ENCODE measurements around the gene STK40.

The STK40 gene

DNA sequence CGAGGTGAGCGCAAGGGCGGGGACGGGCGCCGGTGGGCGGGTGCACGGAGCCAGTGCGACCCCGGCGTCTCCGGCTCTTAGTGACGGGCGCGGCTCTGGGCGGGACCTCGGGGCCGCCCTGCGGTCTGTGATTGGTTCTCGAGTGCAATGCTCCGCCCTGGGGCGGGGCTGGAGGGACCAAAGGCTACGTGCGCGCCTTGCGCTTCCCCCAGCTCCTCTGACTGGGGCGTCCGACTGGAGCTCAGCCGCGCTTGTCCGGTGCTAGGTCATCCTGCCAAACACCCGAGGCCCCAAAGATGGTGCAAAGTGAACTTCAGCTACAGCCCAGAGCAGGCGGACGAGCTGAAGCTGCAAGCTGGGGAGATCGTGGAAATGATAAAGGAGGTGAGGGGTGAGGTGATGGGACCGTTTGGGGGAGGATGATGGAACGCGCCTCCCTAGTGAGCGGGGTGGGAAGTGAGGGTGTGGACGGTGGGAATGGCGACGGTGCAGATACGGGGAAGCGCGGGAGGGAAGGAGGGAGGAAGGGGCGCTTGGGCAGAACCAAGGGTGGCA is 78.7 kb downstream of the STK40 start:
- peak; percentile 92 for DNase-seq

- no peak for DNase-seq
Measured at GRCh38 chr1:36306210-36306901, 79.4 kb downstream of the STK40 start, which contains the start of gene SH3D21. TSS of gene SH3D21 (plus strand) at chr1:36306368. CDS start at chr1:36306421, 53 bp downstream.

GRCh38 chr1:36305915-36306209 is 79.9 kb downstream of the STK40 start:
- DNase-seq, result no peak

DNA sequence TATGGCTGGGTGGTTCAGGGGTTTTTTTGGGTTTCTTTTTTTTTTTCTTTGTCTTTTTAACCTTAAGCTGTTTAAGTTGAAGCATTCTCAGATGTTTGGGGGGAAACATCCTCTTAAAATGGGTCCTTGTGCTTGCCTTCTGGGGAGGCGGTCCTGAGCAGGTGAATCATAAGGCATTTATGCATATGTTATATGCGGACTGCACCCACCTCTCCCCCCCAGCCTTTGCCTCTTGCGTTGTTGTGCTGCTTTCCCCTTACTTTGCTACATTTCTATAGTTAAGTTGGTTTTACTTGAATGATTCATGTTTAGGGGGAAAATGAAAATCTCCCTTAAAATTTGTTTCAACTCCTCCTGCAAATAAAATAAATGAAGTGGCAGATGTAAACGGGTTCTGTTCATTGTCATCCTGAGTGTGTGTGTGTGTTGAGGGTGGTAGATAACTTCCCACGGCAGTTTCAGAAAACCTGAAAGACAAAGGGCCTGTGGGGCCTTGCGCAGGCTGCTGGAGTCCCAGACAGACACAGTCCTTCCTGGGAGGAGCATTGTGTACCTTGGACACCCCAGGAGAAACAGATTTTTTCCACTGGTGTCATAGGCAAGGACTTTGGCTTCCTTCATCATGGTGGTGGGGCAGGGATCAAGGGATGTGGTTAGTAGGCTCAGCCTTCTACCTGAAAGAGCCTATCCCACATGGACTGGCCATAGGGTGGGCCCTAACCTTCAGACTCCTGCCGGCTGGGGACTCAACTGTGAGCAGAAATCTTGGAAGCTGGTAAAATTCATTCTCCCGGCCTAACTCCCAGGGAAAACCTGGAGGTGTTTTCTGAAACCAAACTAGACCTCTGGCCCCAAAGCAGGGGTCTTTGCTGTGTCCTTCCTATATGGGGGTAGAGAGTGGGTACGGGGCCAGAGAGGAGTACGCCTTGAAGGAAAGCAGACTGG is 80.5 kb downstream of the STK40 start:
- no peak for DNase-seq

DNA sequence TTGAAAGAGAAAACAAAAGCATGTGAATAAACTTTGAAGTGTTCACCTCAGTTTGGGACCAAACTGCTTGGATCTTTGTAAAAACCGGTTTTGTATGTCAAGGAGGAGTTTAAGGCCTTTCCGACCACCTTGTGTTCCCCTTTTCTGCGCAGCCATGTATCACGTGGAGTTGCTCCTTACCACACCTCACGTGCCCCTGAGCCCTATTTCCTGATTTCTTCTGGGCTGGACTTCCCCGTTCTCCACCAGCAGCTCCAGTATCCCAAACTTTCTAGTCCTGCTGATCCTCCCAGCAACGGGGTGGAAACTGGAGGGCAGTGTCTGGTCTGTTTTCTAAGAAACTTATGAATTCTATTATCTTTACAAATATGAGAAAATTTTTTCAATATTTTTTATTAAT is 81.2 kb downstream of the STK40 start:
- no peak for DNase-seq

DNA sequence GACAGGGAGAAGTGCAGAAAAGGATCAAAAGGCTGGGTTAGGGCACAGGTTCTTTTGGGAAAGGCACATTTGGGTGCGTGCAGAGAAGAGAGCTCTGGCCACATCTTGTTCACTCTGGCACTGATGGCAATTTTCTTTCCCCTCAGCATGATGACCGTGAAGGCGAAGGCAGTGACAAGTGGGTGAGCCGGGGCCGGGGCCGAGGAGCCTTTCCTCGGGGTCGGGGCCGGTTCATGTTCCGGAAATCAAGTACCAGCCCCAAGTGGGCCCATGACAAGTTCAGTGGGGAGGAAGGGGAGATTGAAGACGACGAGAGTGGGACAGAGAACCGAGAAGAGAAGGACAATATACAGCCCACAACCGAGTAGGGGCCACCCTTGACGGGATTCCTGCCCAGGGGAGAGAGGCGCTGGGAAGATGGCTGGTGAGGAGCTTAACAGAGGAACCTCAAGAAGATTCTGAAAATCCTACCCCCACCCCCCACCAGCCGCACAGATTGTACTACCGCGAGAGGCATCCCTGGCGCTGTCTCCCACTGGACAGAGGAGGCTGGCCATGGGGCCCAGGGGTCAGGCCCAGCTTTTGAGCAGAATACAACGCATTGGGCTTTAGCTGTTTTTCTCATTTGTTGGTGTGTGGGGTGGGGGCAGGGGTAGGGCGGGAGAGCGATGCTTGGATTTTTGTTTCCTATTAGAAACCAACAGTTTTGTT is 81.9 kb downstream of the STK40 start:
- no peak for DNase-seq

DNA sequence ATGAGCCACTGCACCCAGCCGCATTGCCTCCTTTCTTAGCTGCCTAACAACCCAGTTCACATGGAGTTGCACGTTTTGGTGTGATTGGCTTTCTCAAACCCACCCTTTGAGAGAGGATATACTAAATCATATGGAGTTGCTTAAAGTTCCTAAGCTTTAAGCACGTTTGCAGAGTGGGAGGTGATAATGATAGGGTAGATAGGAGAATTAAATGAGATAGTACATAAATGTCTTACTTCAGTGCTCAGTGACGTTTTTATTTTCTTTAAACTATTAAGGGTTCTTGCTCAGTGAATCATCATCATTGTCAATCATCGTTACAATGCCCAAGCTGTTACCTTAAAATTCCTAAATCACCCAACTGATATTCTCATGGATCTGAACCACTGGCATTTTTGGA is 82.5 kb downstream of the STK40 start:
- DNase-seq, result no peak

- DNase-seq, result no peak
Measured at GRCh38 chr1:36301220-36301619, 84.5 kb downstream of the STK40 start.

DNA sequence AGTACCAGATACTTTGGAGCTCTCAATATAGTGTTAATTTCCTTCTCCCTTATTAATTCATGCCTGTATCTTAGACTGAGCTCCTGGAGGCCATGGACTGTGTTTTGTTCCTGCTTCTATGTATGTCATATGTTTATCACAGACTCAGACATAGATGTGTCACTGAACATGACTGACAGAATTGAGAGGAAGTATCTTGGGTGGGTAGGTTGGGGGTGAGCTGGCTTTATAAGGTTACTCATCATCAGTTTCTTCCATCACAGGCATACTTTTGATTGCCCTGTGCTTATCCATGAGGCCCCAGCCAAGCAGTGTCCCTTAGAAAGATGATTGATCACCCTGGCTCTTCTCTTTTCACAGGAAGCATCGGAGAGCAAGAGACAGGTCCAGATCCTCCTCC is 85.2 kb downstream of the STK40 start:
- no peak for DNase-seq

DNA sequence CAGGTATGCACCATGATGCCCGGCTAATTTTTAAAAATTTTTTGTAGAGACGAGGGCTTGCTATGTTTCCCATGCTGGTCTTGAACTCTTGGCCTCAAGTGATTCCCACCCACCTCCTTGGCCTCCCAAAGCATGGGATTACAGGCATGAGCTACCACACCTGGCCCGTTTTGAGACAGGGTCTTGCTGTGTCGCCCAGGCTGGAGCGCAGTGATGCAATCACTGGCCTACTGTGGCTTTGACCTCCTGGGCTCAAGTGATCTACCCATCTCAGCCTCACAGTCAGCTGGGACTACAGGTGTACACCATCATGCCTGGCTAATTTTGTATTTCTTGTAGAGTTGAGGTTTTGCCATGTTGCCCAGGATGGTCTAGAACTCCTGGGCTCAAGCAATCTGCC is 87.1 kb downstream of the STK40 start:
- no peak for DNase-seq

GRCh38 chr1:36297062-36297461 is 88.7 kb downstream of the STK40 start:
- DNase-seq, result no peak

GRCh38 chr1:36295390-36295789 is 90.3 kb downstream of the STK40 start:
- no peak for DNase-seq
